Endothelial cell of umbilical vein (primary cell): ENCODE data around the gene UBB. TPM values are rescaled to one million over a fixed set of nuclear protein-coding genes. Genes with fewer than 3 reads are reported as not detected.

Source experiments
- polyA plus RNA-seq, 4 experiments: library from polyadenylated mRNA; depleted of rRNA in 3 of 4; stranded (reverse) in 3 of 4; unstranded in 1 of 4; fragments of >200 nt; gene quantifications; 2 replicates each; pipeline versions ENCODE4 v1.2.1 to v1.2.3, GENCODE V29; 2011 to 2012; ENCODE audit warnings: missing spikeins in 1 of 4
- total RNA-seq: library from RNA; stranded (reverse); gene quantifications from 2 replicates; pipeline ENCODE4 v1.2.3, GENCODE V29; 2021

Gene UBB
- total and polyA plus RNA-seq, 2 donors (not counting 3 experiments of a cell fraction or from before 2014, with no cell fraction given) = 1,294 to 1,683 TPM

Other genes starting within 250 kb of the UBB start
- 134 and 140 TPM in 2 replicates for gene NCOR1, start 165.6 kb upstream of the UBB start, total RNA-seq
- gene NCOR1, start 165.6 kb upstream of the UBB start, polyA plus RNA-seq = 81.1 and 90.0 TPM in 2 replicates
- gene PIGL, start 163.9 kb upstream of the UBB start, total RNA-seq = 28.0 and 28.6 TPM in 2 replicates
- gene PIGL, start 163.9 kb upstream of the UBB start, polyA plus RNA-seq = 40.8 and 40.9 TPM in 2 replicates
- 41.6 and 44.0 TPM in 2 replicates for gene CENPV, start 27.6 kb upstream of the UBB start, total RNA-seq
- 29.9 and 38.2 TPM in 2 replicates for gene CENPV, start 27.6 kb upstream of the UBB start, polyA plus RNA-seq
- 6.7 and 10.6 TPM in 2 replicates for gene TRPV2, start 34.5 kb downstream of the UBB start, total RNA-seq
- gene TRPV2, start 34.5 kb downstream of the UBB start, polyA plus RNA-seq = 3.3 and 4.2 TPM in 2 replicates
- gene LRRC75A, start 111.1 kb downstream of the UBB start, total RNA-seq = 2.9 and 3.7 TPM in 2 replicates
- gene LRRC75A, start 111.1 kb downstream of the UBB start, polyA plus RNA-seq = 6.1 and 8.1 TPM in 2 replicates
- gene ZNF287, start 188.1 kb downstream of the UBB start, total RNA-seq = 5.5 and 6.9 TPM in 2 replicates
- gene ZNF287, start 188.1 kb downstream of the UBB start, polyA plus RNA-seq = 2.5 and 3.6 TPM in 2 replicates